Measurements from ENCODE around the gene NAALADL2. TPM values are rescaled to one million over a fixed set of nuclear protein-coding genes. Genes with fewer than 3 reads are reported as not detected.

The NAALADL2 gene
- total RNA-seq, result 2.4 TPM

DNA sequence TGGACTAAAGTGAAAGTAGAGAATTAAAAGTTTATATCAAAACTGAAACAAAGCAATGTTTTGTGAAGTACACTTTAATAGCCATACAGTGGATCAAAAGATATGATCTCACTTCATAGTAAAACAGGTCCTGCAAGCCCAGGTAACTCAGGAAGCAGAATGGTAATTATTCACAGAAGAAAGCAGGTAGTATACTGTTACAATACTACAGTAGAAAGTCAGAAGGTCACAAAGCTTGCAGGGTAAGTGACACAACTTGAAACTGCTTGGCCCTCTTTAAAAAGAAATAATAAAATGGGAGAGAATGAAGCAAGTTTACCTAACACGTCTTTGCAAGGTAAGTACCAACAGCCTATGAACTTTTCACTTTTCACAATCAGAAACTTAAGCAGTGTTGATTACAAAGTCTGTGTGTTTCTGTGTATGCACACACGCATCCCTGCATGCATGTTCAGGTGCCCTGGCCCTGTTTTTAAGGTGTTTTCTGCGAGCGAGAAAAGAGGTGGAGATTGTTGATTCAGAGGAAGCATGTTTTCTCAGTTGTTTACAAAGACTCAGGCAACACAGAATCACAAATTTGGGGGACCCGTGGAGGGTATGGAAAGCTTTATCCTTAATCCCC, at the start of gene NAALADL2:
Gene NAALADL2, plus strand, starts transcription at position 221 of the 622 bp plus-strand sequence.
- ATAC-seq, result peak; percentile 85

DNA sequence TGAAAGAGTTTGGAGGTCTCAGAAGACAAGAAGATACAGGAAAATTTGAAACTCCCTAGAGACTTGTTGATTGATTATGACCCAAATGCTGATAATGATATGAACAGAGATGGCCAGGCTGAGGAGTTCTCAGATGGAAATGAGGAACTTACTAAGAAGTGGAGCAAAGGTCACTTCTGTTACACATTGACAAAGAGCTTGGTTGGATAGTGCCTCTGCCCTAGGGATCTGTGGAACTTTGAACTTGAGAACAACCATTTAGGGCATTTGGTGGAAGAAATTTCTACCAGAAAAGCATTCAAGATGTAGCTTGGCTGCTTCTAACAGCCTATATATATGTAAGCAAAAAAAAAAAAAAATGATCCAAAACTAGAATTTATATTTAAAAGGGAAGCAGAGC, 48.9 kb upstream of the NAALADL2 start:
- no peak for ATAC-seq

DNA sequence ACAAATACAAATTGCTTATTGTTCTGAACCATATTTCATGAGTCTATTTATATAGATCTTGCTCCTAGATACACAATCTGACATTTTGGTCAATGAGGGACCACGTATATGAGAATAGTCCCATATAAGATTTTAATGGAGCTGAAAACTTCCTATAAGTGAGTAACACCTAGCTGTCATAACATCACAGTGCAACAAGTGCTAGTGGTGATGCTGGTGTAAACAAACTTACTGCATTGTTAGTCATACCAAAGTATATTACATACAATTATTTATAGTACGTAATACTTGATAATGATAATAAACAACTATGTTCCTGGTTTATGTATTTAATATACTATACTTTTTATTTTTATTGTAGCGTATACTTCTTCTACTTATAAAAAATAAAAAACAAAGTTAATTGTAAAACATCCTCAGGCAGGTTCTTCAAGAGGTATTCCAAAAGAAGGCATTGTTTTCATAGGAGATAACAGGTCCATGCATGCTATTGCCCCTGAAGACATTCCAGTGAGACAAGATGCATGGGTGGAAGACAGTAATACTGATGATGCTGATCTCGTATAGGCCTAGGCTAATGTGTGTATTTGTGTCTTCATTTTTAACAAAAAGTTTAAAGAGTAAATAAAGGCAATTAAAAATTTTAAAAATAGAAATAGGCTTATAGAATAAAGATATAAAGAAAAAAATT, 46.8 kb upstream of the NAALADL2 start:
- no peak for ATAC-seq

DNA sequence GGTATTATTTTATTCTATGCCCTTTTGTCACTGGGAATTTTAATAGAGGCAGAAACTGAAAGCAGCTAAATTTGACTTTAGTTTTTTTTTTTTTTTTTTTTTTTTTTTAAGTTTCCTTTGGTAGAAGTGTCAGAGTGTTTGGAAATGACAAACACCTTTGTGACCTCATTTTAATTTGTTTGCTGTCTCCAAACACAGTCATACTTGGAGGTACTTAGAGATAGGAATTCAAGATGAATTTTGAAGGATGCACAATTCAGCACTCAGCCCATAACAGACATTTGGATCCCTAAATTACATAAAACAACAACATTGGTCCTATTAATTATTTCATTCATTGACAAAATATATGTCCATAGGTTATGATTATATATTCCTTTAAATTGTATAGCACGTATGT, 43.4 kb upstream of the NAALADL2 start:
- no peak for ATAC-seq

DNA sequence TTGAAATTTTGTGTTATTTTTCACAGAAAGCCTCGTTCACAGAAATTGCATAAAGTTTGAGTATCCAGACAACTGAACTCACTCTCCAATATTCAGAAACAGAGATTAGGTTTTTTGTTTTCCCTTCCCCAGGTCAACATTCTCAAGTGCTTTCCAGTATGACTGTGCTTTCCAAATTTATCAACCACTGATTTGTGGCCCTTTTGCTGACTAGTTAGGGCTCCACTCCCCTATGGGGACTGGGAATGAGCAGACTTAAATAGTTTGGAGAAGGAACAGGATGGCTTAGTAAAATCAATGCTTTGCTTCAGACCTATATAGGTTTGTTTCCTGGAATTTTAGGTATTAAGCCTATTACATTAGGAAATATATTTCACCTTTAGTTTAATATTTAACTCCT, 38.2 kb upstream of the NAALADL2 start:
- ATAC-seq, result no peak

DNA sequence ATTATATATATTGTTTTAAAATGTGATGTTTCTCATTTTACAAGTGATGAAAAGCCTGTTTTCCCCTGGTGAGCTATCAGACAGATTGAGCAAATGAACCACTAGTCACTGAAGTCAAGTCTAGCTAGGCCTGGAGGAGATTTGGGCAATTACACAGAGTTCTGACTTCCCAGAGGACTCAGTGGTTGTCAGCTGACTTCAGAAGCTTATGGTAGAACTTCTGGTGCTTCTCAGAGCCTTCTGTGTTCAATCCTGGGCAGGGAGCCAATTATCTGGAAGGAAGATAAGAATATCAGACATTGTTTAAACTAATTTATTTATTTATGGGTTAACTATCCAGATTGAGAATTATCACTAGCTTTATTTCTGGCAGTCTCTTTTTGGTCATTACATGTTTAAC, 37.7 kb upstream of the NAALADL2 start:
- ATAC-seq, result no peak

DNA sequence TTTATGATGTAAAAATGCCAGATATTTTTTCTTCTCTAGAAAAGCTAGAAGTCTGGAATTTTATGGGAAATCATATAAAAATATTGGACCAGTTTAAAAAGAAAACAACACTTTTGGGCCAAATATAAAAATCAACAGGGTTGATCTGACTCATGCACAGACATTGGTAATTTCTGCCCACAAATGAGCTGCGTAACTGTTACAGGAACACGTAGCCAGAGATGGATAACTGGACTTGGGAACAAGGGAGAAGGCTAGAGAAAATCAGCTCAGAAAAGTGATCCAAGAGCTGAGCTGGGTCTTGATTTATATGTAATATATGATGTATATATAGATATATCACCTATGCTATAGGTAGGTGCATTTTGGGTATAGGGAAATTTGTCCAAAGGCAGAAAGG, 36.8 kb upstream of the NAALADL2 start:
- ATAC-seq, result no peak

DNA sequence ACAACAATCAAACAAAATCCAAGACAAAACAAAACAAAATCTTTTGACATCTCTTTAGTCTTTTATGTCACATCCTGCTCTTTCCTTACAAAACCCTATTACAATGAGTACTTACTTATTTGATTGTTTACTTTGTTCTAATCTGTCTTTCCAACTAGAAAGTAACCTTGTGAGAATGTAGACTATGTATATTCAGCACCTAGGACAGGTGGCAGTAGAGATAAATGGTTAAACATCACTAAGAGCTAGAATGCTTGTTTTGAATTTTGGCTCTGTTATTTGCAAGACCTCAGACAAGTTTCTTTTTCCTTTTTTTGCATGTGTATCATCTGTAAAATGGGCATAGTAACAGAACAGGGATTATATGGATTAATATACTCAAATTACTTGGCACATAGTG, 33.1 kb upstream of the NAALADL2 start:
- no peak for ATAC-seq

DNA sequence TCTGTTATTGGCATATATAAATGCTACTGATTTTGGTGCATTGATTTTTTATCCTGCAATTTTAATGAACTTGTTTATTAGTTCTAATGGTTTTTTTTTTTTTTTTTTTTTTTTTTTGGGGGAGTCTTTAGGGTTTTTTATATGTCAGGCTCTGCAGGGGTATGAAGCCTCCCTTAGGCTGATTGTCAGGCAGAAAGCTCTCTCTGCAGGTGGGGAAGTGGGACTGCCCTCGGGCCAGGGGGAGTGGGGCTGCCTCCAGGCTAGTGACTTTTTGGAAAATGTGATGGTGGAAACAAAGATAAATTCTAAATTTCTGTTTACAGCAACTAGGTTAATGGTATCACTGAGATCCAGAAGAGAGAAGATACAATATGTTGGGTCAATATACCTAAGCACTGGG, 14.4 kb upstream of the NAALADL2 start:
- ATAC-seq, result no peak

DNA sequence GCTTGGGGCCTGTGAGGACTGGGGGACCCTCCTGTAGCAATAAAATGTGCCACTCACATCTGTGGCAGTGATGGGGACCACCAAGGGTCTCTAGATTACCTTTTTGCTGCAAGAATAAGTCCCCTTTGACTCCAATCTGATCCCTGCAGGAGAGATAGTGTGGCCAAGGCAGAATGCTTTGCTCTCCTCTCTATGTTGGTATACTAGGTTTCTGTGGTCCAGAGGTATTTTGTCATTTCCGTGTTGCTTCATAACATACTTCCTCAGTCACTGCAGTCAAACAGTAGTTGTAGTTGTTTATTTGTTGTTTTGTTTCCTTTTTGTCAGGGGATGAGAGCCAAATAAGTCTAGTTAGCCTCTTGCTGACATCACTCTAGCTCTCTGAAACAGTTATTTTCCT, 13.1 kb upstream of the NAALADL2 start:
- ATAC-seq, result no peak

DNA sequence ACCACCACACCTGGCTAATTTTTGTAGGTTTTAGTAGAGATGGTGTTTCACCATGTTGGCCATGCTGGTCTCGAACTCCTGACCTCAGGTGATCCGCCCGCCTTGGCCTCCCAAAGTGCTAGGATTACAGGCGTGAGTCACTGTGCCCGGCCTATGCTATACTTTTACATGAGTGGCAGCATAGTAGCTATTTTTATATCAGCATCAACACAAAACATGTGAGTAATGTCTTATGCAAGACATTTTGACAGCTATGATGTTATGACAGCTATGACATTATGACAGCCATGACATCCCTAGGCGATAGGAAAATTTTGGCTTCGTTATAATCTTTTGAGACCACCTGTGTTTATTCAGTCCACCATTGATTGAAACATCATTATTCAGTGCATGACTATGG, 4.1 kb upstream of the NAALADL2 start:
- ATAC-seq, result peak; percentile 32

DNA sequence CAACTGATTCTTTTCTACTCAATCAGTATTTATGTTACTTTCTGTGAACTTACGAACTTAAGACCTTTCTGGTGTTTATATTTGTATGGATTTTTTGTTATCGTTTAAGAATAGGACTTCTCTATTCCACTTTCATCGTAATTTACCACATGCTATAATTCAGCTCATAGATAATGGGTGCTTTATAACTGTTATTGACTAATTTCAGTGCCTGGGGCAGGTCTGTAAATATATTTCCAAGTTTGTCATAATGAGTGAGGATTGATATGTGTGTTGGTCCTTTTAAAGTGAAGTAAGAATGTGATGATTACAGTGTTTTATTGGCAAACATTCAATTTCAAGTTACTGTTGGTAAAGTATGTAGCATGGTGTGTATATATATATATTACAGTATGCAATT, 1.8 kb upstream of the NAALADL2 start:
- no peak for ATAC-seq

DNA sequence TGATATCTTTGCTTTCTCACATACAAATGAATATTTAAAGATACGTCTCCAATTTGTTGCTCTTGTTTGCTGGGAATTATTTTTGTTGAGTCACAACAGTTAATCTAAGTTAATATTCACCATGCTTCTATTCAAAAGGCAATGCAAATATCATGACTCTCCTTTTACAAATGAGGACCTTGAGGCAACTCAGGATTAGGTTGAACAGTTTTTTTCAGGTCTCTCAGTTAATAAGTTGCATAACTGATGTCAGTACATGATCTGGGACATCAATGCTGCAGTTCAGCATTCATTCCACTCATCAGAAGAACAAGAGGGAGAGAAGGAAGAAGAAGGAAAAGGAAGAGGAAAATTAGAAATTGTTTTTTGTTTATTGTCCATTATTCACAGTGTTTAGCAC, 781 bp upstream of the NAALADL2 start:
- peak; percentile 78 for ATAC-seq

DNA sequence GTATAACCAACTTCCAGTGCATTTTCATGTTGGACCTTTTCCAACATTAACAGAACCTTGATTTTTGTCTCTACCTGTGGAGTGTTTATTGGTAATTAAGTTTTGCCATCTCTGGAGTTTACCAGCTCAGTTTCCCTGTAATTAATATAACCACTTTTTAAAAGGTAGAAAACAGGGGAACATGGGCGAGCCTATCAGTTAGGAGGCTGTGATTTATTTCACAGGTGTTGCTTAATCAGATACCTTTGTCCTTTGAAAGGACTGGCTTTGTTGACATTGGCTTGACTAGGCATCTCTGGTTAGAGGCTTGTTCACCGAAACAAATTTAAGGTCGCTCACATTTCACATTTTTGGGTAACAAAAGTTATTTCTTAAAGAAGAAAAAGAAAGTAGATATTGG, 622 bp downstream of the NAALADL2 start:
- ATAC-seq, result no peak

DNA sequence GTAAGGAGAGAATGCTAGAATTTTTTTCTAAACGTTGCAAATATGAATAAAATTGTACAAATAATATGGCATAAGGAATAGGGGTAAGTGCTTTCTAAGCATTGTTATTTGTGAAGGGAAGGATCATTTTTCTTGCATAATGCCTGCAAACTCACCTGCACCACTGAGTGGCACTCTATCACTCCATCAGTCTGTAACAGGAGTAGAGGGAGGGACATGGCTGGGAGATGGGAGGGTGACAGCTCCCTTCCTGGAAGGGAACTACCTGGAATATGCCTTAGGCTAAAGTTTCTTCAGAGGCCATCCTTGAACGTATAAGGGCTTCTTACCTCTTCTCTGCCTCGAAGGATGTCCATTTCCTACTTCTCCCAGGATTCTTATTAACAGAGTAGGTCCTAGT, 3.0 kb downstream of the NAALADL2 start:
- peak; percentile 62 for ATAC-seq

DNA sequence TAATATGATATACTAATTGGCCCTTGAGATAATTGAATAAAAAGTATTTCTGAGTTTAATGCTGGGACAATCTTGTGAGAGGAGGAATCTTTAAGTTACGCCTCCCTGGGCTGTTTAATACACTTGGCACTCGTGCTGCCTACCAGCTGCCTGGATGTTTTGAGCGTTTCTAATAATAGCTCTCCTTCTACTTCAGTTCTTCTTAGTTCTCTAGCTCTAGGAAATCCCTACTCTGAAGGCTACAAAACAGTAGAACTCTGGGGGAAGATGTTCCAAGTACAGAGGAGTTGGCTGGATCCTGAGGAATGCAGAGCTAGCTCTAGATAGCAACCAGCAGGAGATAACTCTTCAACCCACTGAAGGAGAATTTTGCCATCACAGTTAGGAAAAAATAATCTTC, 3.5 kb downstream of the NAALADL2 start:
- no peak for ATAC-seq

DNA sequence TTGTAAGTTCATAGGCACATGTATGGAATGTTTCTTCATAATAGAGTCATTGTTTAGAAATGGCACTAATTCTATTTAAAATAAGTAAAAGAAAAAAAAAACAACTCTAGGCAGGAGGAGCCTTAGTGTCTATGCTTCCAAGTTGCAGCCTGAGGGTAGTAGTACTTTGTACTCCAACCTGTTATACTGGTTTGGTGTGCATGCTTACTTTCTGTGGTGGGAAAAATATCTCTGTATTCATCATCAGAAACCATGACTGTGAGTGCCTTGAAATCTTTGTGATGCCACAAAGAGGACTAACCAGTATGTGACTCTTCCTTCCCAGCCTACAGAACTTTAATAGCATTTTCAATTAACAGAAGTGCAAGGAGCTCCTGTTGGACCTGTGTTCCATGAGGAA, 4.4 kb downstream of the NAALADL2 start:
- peak; percentile 97 for ATAC-seq

DNA sequence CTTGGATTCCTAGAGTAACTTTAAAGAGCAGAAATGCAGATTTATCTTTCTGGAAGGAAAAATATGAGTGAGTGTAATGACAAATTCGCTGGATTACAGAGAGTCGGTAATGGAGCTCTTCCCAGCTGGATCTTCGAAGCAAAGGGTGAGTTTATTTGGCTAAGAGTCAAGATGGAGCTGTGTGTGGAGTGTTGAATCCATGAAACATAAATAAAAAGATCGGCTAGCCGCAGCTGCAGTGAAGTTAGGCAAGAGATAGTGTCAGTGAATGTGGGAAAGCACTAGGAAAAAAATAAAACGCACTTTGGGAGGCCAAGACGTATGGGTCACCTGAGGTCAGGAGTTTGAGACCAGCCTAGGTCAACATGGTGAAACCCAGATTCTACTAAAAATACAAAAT, 10.3 kb downstream of the NAALADL2 start:
- no peak for ATAC-seq

DNA sequence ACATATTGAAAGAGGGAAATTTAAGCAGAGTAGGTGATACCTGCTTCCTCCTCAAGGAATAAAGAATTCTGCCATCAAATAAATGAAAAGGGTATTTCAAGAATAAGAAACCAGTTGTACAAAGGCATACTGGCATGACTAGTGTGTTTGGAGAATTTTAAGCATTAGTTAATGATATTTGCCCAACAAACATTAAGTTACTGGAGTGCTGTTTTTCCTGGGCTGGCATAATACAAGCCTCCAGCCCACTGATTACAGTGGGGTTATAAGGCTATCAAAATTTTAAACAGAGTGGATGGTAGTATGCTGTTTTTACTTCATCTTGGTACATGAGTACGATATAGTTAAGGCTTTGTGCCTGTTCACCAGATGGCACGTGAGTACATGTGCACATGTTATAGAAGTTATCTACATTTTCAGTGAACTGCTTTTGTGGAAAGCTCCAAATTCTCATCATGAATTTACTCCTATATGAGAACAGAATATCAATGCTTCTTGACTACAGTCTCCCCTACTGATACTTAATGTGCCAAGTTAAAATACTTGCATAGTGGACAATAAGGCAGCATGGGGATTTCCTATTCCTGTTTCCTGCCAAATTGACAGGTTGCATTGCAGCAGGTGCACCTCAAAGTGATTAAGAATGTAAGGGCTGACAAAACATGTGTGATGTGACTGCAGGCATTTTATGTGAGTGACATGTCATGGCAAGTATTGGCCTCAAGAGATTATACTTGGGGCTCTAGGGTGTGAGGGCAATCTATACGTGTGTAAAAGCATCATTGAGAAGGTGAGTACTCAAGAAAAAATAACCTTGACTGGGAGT, 14.9 kb downstream of the NAALADL2 start:
- ATAC-seq, result peak; percentile 32

DNA sequence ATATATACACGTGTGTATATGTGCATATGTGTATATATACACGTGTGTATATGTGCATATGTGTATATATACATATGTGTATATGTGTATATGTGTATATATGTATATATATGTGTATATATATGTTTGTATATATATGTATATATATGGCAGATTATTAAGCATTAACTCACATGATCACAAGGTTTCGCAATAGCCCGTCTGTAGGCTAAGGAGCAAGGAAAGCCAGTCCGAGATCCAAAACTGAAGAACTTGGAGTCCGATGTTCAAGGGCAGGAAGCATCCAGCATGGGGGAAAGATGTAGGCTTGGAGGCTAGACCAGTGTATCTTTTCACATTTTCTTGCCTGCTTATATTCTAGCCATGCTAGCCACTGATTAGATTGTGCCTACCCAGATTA, 23.7 kb downstream of the NAALADL2 start:
- ATAC-seq, result no peak

DNA sequence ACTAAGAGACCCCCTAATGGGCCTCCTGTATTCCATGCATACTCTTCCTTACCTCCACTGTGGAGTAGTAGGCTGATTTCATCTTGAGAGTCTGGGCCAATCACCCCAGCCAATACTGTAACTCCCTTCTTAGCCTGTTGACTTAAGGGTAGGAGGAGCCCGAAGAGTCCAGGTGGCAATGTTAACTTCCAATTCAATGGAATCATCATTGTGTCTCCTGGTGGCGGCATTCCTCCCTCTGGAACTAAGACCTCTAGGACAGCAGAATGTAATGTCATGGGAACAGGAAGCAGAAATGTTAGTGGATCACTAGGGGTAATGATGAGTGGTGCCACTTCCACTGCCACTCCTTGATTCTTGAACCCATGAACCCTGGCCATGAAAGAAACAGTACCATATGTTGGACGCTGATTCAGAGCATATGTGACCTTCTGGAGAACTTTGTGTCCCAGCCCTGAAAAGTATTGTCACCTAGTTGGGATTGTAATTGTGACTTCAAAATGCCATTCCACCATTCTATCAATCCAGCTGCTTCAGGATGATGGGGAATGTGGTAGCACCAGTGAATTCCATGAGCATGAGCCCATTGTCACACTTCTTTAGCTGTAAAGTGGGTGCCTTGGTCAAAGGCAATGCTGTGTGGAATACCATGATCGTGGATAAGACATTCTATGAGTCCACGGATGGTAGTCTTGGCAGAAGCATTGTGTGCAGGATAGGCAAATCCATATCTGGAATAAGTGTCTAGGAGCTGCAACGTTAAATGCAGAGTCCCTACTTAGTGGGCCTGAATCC, 24.9 kb downstream of the NAALADL2 start:
- no peak for ATAC-seq

DNA sequence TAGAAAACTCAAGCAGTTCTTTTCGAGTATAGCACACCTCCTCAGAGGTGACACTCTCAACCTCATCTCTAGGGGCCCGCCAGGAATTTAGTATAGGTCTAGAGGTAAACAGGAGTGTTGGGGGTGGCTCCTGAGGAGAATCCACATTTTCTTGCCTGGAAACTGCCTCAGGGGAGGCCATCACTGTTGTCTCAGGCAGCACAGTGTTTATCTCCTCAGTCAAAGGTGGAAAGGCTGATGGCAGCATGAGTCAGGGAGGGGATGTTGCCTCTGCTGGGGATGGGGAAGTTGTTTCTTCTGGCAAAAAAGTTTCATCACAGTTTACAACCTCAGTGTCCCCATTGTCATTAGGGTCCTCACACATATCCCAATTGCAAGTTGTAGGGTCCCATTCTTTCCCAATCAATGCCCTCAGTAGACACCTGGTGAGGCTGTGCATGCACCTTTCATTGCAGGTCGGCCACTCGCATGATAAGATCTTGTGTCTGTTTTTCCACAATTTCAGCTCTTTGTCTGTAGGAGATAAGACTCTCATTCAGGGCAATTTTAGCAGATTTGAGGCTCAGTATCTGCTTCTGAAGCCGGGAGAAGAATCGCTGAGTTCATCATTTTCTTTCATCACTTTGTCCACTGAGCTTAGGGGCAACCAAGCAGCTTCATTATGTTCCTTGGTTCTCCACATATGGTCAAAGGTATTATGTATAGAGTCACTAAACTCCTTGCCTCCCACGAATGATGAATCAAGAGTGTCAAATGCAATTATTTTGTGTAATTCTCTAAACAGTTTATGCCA, 25.8 kb downstream of the NAALADL2 start:
- no peak for ATAC-seq

Measured in esophagus mucosa (tissue), 1 donor.